ENCODE results near the gene LIX1L. TPM values are rescaled to one million over a fixed set of nuclear protein-coding genes. Genes with fewer than 3 reads are reported as not detected.

The LIX1L gene
- total RNA-seq, 2 donors from 2014 or later = 25.7 to 32.3 TPM

DNA sequence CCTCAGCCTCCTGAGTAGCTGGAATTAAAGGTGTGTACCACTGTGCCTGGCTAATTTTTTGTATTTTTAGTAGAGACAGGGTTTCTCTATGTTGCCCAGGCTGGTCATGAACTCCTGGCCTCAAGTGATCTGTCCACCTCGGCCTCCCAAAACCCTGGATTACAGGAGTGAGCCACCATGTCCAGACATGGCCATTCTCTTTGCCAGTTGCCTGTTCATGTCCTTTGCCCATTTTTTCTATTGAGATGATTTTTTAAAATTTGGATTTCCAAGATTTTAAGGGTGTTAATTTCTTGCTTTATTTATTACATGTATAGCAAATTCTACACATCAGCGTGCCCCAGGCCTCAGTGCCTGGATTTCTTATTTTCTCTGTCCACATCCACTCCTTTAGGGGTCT lies 9.5 kb upstream of the LIX1L start:
- intact Hi-C loops (cut with DNase I) = no loop called here
- no peak for ATAC-seq
- no peak for DNase-seq

DNA sequence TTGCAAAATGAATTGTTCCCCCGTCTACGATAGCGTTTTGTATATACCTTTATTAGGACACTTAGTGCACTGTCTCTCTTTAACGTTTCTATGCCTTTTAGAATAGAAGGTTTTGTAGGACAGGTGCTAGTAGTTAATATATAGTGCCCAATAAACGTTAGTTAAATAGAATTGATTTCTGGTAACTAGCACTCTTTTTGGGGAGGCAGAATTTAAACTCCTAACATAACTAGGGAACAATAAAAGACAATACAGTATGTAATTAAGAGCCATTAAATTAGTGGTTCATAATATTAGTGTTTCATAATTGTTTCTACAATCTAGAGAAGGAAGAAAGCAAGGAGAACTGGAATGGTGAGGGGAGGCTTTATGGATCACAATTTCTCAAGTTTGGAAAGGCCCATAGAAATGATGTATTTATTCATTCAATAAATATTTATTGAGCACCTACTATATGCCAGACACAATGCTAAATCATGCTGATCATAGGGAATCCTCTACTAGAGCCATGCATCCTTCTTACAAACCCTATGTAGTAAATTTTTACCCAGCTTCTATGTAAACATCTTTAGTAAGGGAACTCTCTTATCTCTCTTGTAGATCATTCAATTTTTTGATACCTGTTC lies 7.4 kb upstream of the LIX1L start:
- intact Hi-C loops (cut with DNase I) = no loop called here
- no peak for DNase-seq
- no peak for ATAC-seq

DNA sequence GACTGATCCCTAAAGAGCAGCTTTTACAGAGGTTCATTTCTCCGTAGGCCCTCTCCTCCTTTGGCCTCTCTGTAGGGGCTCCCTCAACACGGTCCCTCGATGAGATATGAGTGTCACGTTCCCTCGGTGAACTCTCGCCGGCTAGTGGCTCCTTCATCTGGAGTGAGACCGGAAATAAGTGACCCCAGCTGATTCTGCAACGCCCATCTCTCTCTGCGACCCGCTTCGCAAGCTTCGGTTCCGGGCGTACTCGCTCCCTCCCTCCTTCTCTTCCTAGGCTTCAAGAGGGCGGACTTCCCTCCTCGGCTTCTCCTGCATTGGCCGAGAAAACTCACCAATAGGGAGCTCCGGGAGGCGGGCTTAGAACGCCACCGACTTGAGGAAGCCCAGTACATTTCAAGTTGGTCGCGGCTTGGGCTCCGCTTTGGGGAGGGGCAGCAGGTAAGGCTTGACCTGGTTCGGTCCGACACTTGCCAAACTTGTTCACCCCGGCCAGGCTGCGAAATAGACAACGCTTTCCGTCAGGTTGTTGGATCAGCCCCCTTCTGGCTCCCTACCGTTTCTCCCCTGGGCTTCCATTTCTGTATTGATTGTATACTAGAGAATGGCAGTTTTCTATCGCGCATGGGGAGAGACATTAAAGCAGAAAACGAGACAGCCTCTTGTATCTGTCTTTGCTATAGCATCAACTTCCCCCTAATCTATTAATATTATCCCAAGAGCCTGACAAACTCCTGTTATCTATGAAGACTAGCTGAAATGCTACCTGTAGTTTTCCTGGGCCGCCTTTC lies 6.7 kb upstream of the LIX1L start, which contains the start of the genes ANKRD34A and POLR3GL:
ANKRD34A (minus strand) TSS at position 248 of the 791 bp plus-strand sequence. CDS start 2,816 bp downstream, outside the sequence.
POLR3GL (plus strand) TSS at position 363 of the 791 bp plus-strand sequence. CDS start 10,176 bp downstream, outside the sequence.
- peak; percentile 95 for DNase-seq
- intact Hi-C loops (cut with DNase I) = no loop called here
- ATAC-seq = peak; percentile 80 to 87

DNA sequence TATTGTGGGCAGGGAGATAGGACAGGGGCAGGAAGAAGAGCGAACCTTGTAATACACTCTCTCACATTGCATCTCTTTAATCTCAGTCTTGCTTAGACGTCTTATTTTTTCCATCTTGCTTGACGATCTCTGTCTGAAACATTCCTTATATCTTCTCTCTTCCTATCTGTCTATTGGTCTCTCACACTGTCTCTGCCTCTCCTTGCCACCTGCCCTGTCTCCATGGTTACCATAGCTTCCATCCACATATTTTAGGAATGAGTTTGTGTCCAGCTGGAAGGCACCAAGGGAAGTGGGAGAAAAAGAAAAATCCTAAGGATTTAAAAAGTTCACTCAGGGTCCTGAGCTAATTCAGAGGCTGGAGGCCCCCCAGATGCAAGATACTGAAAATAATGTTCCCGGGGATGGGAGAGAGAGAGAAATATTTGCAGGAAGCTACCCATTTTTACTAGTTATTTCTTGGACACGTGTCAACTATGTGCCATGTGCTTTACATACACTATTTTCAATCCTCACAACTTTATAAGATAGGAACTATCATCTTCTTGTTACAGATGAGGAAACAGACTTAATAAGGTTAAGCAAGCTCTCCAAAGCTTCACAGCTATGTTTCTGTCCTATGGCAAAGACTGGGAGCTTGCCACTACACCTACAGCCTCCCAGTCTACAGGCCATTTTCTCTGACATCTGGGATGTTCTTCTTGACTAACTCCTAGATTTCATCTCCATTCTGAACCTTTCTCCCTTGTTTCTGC lies 5.6 kb upstream of the LIX1L start:
- intact Hi-C loops (cut with DNase I) = no loop called here
- no peak for DNase-seq

DNA sequence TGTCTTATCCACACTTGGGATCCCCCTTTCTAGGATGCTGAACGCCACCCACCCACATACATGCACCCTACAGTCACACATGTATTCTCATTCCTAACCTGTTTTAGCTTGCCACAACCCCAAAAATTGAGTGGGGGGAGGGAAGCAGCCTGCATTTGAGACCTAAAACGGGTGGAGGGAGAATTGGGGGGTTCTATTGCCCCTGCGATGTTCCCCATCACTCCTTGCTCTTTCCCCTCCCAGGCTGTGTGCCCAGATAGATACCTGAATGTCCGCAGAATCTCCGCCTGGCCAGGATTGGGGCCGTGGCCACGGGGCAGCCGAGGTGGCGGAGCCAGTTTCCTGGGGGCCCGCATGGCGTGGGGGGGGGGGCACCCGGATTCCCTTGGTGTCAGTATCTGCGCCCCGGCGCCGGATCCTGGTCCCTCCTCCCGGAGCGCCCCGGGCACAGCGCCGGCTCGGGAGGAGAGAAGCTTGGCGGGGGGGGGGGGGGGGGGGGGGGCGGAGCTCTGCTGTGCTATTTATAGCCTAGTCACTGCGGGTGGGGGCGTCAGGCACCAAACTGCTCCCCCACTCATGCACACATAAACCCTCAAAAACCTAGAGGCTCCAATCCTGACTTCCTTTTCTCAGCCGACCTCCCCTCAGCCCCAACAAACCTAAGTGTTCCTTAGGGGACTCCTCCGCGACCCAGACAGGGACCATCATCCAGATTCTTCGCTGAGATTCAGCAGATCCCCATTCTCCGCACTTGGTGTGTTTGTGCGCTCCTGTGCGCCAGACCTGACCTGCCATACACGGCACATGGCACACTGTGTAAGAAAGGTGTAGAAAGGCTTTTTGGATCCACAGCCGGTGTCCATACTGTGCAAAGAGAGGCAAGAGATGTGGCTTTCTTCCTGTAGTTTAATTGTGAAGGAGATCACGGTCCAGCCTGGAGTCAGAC lies 4.6 kb upstream of the LIX1L start:
- intact Hi-C loops (cut with DNase I) = no loop called here
- DNase-seq (peak; percentile 60), ATAC-seq (no peak)

More for the DNA sequence above, 5.6 kb upstream of the LIX1L start:
- no peak for ATAC-seq

DNA sequence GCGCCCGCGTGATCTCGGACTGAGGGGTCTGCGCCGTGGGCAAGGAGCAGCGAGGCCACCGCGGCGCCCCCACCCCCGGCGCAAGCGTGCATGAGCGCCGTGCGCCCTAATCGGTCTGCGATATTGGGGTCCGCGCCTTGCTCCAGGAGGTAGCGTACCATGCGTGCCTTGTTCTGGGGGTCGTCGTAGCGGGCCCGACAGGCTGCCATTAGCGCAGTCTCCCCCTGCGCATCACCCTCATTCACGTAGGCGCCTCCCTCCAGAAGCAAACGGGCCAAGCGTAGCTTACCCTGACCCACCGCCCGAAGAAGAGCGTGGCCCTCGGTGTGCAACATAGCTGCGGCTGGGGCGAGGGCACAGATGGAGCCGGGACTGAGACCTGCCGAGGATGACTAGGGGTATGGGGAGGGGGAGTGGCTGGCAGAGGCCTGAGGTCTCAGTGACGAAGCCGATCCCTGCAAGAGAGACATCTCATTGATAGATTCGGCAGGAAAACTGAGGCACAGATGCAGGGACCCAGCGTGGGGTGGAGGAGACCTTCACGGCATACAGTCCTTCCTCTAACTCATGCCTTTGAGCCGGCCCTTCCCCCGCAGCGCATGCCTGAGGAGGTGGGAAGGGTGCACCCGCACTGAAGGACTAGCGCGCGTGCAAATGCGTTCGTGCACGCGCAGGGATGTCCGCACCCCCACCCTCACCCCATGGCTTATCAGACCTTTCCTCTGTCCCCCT lies 3.8 kb upstream of the LIX1L start:
- no peak for ATAC-seq
- DNase-seq = peak; percentile 52
- intact Hi-C loops (cut with DNase I) = no loop called here

DNA sequence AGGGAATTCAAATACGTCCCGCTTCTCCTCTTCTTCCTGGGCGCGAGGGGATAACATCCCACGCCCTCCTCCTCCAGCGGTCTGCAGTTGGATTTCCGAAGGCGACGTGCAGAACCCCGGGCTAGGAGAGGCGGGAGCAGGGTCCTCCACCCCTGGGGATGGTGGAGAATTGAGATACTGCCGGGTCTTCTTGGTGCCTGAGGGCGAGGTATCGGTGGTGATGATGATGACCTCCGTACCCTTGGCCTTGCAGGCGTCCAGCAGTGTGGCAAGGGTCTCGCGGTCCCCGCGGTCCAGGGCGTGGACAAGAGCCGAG lies 3.2 kb upstream of the LIX1L start:
- no peak for DNase-seq

DNA sequence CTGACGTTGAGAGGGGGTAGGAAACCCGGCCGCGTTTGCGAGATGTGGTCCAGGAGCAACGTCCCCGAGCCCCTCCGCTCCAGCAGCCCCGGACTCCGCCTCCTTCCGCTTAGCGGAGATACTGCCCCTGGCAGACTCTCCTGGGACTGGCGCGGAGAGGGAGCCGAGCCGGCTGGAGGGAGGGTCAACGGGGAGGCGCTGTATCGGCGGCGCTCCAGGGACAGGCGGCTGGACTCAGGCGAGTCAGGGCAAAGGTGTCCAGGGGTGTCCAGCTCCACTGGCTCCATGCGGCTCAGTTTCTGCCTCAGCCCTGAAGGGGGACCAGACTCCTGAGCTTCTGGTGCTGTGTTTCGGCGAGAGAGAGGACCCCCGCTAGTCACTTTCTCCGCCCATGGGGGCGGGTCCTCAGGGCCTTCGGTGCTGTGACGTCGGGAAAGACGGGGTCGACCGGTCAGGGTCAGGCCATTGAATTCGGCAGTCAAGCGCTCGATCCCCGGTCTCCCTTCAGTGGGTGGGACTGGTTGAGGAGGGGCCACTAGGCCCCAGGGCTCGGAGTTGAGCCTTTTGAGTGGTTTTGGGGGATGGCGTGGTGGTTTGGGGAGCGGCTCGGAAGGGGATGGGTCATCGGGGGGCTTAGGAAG lies 2.8 kb upstream of the LIX1L start:
- ATAC-seq (peak; percentile 45 to 56), DNase-seq (peak; percentile 88)
- intact Hi-C loops (cut with DNase I) = no loop called here

More for the DNA sequence above, 3.2 kb upstream of the LIX1L start:
- intact Hi-C loops (cut with DNase I) = no loop called here
- ATAC-seq = no peak

DNA sequence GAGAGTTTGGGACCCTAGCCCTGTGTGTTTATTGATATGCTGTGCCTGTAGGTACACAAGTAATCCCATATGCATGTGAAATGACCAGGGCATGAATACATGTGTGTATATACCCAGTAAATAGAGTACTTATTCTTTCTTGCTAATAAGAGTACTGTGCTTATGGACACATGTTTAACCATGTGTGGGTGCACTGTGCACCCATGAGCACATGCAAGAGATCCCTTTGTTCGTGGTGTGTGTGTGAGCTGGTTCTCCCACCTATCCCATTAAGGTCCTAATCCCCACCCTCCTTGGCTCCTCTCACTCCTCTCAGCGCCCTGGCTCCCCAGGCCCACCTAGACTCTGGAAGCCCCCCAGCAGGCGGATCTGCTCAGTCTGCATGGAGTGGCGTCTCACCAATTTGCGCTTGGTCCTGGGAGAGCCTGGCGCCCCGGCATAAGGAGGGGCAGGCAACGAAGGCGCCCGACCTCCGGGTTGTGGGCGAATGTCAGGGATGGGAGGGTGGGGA lies 2.2 kb upstream of the LIX1L start:
- intact Hi-C loops (cut with DNase I) = loop anchor here in 1 of 2 donors (5.0 kb wide), 1 partner anchor 68 kb away; no protein-coding TSS in a partner anchor
- no peak for DNase-seq

DNA sequence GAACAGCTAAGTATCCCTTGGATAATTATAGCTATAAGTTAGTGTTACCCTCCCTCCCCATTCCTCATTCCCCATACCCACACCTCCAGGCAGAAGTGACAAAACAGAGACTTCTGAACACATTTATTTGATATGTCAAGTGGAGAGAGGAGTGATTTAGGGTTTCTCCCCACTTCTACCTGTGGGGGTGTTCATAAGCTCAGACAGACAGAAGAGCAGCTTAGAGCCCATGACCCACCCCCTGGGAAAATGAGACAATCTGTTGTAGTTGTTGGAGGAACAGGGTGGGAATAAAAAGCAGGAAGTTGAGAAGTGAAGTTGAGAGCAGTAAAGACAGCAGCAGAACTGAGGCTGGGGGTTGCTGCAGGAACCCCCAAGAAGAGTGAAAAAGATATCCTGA lies 1.5 kb upstream of the LIX1L start:
- DNase-seq (no peak), ATAC-seq (no peak)
- intact Hi-C loops (cut with DNase I) = loop anchor here in 1 of 2 donors (5.0 kb wide), 1 partner anchor 67 kb away; no protein-coding TSS in a partner anchor

More for the DNA sequence above, 2.2 kb upstream of the LIX1L start:
- ATAC-seq = no peak

DNA sequence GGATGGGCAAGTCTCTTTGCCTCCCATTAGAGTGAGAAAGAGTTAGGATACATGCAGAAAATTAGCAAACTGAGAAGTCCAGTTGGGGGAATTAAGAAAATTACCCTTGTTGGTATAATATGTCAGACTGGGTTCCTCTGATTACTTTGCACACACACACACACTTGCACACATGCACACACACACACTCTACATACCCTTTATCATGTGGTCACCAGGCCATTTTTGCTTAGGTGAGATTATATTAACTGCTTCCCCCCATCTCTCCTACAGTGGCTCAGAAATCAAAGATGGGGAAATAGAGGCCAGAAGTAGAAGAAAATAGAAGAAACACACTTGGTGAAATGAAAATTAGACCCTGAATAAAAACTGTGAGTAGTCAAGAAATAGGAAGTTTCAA lies 917 bp upstream of the LIX1L start:
- no peak for DNase-seq
- ATAC-seq = no peak
- intact Hi-C loops (cut with DNase I) = loop anchor here in 1 of 2 donors (5.0 kb wide), 1 partner anchor 66 kb away; no protein-coding TSS in a partner anchor

DNA sequence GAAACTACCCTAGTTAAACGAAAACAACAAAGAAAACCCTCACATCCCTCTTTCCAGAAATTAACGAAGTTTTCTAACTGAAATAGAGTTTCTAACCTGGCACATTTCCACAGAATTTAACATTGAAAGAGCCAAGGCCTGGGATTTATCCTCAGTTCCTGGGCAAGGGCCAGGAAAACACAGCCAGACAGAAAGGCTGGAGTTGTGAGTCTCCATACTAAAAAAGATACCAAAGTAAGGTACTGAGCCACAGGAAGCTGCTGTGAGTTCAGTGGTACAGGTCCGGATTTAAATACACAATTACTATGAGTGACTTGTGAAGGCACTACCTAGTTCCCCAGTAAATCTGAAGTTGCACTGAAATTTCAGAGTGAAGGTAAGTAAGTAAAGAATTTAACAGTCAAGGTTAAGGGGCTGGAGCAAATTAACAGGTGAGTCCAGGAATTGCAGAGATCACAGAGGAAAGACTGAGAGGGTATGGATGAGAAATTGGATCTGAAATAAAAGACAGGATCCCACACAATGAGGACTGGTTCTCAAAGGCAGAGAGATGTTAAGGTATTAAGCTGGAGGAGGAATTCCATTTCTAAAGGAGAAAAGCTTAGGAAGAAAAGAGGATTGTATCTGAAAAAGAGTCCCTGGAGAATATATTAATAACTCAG lies 905 bp downstream of the LIX1L start:
- intact Hi-C loops (cut with DNase I) = loop anchor here in 1 of 2 donors (5.0 kb wide), 1 partner anchor 65 kb away; no protein-coding TSS in a partner anchor
- no peak for ATAC-seq
- peak; percentile 53 for DNase-seq

DNA sequence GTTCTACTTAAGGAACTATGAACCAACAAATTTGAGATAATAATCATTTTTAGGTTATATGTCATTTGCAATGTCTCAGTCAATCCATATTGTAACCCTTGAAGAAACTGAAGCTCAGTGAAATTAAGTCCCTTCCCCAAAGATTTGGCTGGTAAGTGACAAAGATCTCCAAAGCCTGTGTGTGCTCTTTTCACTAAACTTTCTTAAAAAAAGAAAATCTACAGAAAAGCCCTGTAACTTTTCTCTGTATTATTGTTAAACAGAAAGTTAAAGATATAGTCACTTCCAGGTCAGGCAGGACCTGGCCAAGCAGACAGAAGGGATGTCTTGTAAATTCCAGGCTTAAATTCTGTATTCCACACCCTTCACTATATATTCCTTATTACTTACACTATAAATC lies 1.5 kb downstream of the LIX1L start:
- DNase-seq (no peak), ATAC-seq (no peak)
- intact Hi-C loops (cut with DNase I) = loop anchor here in 1 of 2 donors (5.0 kb wide), 1 partner anchor 64 kb away; no protein-coding TSS in a partner anchor

DNA sequence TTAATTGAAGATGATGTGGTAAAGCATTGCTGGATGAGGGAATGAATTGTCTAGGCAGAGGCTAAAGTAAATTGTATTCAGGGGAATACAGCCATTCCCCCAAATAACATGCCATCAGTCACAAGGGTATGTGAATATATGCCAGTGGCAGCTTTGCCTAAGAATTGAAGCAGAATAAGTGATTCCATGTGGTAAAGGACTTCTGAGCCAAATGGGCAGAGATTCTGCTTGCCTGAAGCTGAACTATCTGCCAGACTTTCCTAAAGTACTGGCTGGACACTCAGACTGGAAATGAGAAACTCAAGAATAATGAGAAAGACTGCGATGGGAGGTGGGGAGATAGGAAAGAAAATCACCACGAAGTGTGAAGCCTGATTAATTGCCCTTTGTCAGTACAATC lies 2.4 kb downstream of the LIX1L start:
- ATAC-seq = no peak
- intact Hi-C loops (cut with DNase I) = loop anchor here in 1 of 2 donors (5.0 kb wide), 1 partner anchor 63 kb away; no protein-coding TSS in a partner anchor

DNA sequence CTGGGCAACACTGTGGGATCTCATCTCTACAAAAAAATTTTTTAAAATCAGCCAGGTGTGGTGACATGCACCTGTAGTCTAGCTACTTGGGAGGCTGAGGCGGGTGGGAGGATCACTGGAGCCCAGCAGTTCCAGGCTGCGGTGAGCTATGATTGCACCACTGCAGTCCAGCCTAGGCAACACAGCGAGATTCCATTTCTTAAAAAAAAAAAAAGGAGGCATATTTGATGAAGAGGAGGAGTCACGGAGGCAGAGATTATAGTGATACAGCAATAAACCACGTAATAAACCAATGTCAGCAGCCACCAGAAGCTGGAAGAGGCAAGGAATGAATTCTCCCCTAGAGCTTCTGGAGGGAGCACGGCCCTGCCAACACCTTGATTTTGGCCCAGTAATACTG lies 4.0 kb downstream of the LIX1L start:
- ATAC-seq (no peak), DNase-seq (no peak)
- intact Hi-C loops (cut with DNase I) = no loop called here

More for the DNA sequence above, 2.4 kb downstream of the LIX1L start:
- no peak for DNase-seq

DNA sequence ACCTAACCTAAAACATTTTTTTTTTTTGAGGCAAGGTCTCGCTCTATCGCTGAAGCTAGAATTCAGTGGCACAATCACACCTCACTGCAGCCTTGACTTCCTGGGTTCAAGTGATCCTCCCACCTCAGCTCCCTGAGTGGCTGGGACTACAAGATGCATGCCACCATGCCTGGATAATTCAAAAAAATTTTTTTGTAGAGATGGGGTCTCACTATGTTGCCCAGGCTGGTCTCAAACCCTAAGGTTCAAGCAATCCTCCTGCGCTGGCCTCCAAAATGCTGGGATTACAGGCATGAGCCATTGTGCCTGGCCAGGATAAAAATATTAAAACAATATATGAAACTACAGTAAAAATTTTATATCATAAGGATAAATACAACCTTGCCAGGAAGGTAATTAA lies 4.9 kb downstream of the LIX1L start:
- no peak for DNase-seq
- ATAC-seq = no peak
- intact Hi-C loops (cut with DNase I) = no loop called here

DNA sequence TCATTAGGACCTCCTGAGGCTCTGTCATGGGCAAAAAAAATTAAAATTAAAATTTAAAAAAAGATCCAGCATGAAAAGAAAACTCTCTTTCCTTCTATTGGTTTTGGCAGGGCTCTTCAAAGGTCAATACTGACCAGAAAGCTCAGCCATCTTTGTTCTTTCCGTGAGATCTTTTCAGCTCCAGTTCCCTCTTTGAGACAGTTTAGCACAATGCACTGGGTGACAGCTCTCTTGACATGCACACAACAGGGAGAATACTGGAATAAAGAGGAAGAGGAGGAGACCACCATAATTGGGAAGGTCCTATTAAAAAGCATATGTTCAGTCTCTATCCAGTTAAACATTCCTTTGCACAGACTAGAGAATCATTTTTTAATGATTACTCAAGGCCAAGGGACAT lies 6.3 kb downstream of the LIX1L start:
- intact Hi-C loops (cut with DNase I) = no loop called here

More for the DNA sequence above, 6.3 kb downstream of the LIX1L start:
- ATAC-seq = no peak
- no peak for DNase-seq
